HepG2 (cell line): Measurements from ENCODE around the gene PPP2R5C. TPM values are rescaled to one million over a fixed set of nuclear protein-coding genes. Genes with fewer than 3 reads are reported as not detected.

Source experiments
- ATF7-NPFF ChIP-seq: sonication (generic); formaldehyde crosslinking; IDR thresholded peaks from 2 replicates; pipeline ENCODE4 v1.8.1; 2023; ENCODE audit warnings: mild to moderate bottlenecking, low read depth, missing genetic modification reagents, moderate library complexity
- EED ChIP-seq: sonication (generic); formaldehyde crosslinking; IDR thresholded peaks from 2 replicates; pipeline ENCODE4 v1.5.0; 2020; ENCODE audit warnings: mild to moderate bottlenecking, missing genetic modification reagents
- HNRNPUL1 ChIP-seq: fragments of 200-400 bp; formaldehyde crosslinking; IDR thresholded peaks from 2 replicates; pipeline ENCODE4 v1.6.1; 2017; ENCODE audit warnings: low read depth, mild to moderate bottlenecking, low read length, moderate library complexity
- JDP2 ChIP-seq: sonication (generic); formaldehyde crosslinking; IDR thresholded peaks from 2 replicates; pipeline ENCODE4 v1.8.1; 2022; ENCODE audit warnings: missing genetic modification reagents, borderline replicate concordance
- JUND ChIP-seq: sonication (generic); formaldehyde crosslinking; IDR thresholded peaks from 2 replicates; pipeline ENCODE4 v1.8.0; 2022; ENCODE audit warnings: mild to moderate bottlenecking, missing genetic modification reagents
- KLF13 ChIP-seq: sonication (generic); formaldehyde crosslinking; IDR thresholded peaks from 2 replicates; pipeline ENCODE4 v1.4.0; 2020; ENCODE audit warnings: mild to moderate bottlenecking, missing genetic modification reagents
- MAZ ChIP-seq, 2 experiments: sonication (generic) in 1 of 2; formaldehyde crosslinking in 1 of 2; IDR thresholded peaks; 2 replicates each; pipeline versions ENCODE4 v1.5.0 to v1.6.1; 2012 to 2020; ENCODE audit warnings: low read depth in 2 of 2, mild to moderate bottlenecking in 2 of 2, borderline replicate concordance in 1 of 2, improper control_type of control experiment in 1 of 2, low read length in 1 of 2, missing genetic modification reagents in 1 of 2, moderate library complexity in 1 of 2
- MBNL3 ChIP-seq: fragments of 250-450 bp; sonication (Bioruptor Pico); conservative IDR thresholded peaks from 2 replicates; pipeline ENCODE4 v1.8.0; 2022; ENCODE audit warnings: mild to moderate bottlenecking, inconsistent platforms
- TEAD2 ChIP-seq: sonication (generic); formaldehyde crosslinking; IDR thresholded peaks from 2 replicates; pipeline ENCODE4 v1.9.0; 2021; ENCODE audit warnings: missing genetic modification reagents
- TOPORS ChIP-seq: sonication (generic); formaldehyde crosslinking; IDR thresholded peaks from 2 replicates; pipeline ENCODE4 v1.8.0; 2023; ENCODE audit warnings: mild to moderate bottlenecking, missing genetic modification reagents
- YEATS2 ChIP-seq: sonication (generic); formaldehyde crosslinking; IDR thresholded peaks from 2 replicates; pipeline ENCODE4 v1.4.0; 2020; ENCODE audit warnings: missing genetic modification reagents, borderline replicate concordance
- ZFP37 ChIP-seq: sonication (generic); formaldehyde crosslinking; IDR thresholded peaks from 2 replicates; pipeline ENCODE4 v1.4.0; 2020; ENCODE audit warnings: missing genetic modification reagents, borderline replicate concordance
- ZFP90 ChIP-seq: sonication (generic); formaldehyde crosslinking; IDR thresholded peaks from 2 replicates; pipeline ENCODE4 v1.8.0; 2022; ENCODE audit warnings: missing genetic modification reagents, mild to moderate bottlenecking, inconsistent platforms, borderline replicate concordance
- ZNF446 ChIP-seq: sonication (generic); formaldehyde crosslinking; IDR thresholded peaks from 2 replicates; pipeline ENCODE4 v1.5.0; 2020; ENCODE audit warnings: mild to moderate bottlenecking, missing genetic modification reagents
- ZNF496 ChIP-seq: sonication (generic); formaldehyde crosslinking; IDR thresholded peaks from 2 replicates; pipeline ENCODE4 v1.8.1; 2023; ENCODE audit warnings: mild to moderate bottlenecking, moderate library complexity, missing genetic modification reagents; ENCODE audit not compliant: insufficient replicate concordance
- ZNF766 ChIP-seq: sonication (generic); formaldehyde crosslinking; IDR thresholded peaks from 2 replicates; pipeline ENCODE4 v1.5.0; 2020; ENCODE audit warnings: missing genetic modification reagents, borderline replicate concordance
- ZNF790 ChIP-seq: sonication (generic); formaldehyde crosslinking; IDR thresholded peaks from 2 replicates; pipeline ENCODE4 v1.8.0; 2022; ENCODE audit warnings: missing genetic modification reagents, mild to moderate bottlenecking, borderline replicate concordance
- ZSCAN25 ChIP-seq: sonication (generic); formaldehyde crosslinking; IDR thresholded peaks from 2 replicates; pipeline ENCODE4 v1.8.0; 2022; ENCODE audit warnings: mild to moderate bottlenecking, missing genetic modification reagents
- polyA plus RNA-seq, 8 experiments: library from polyadenylated mRNA; depleted of rRNA in 3 of 8; stranded (reverse) in 7 of 8; unstranded in 1 of 8; fragments of >200 nt; fragmentation: Illumina TruSeq in 4 of 8; extraction: Trizol in 4 of 8; gene quantifications; 2 replicates each; pipeline versions ENCODE4 v1.2.1 to v1.2.3, GENCODE V29; 2011 to 2016; ENCODE audit warnings: low read depth in 4 of 8, missing spikeins in 1 of 8, mixed read lengths in 1 of 8; ENCODE audit not compliant: insufficient read depth in 1 of 8
- total RNA-seq, 5 experiments: library from RNA; depleted of rRNA; stranded (reverse); fragments of >200 nt; fragmentation: Illumina TruSeq; extraction: Trizol; gene quantifications; 2 replicates each; pipeline ENCODE4 v1.2.3, GENCODE V29; 2016; ENCODE audit warnings: low read depth in 1 of 5
- TF ChIP-seq, protein P1 (sequence below): sonication (generic); formaldehyde crosslinking; IDR thresholded peaks from 2 replicates; pipeline ENCODE4 v1.8.1; 2023; ENCODE audit warnings: mild to moderate bottlenecking, inconsistent platforms, moderate library complexity, missing genetic modification reagents, borderline replicate concordance
- TF ChIP-seq, protein P2 (sequence below): IDR thresholded peaks from 2 replicates; pipeline ENCODE4 v1.6.1; 2018; ENCODE audit warnings: missing genetic modification reagents
- TF ChIP-seq, protein P3 (sequence below): IDR thresholded peaks from 2 replicates; pipeline ENCODE4 v1.6.1; 2016; ENCODE audit warnings: mild to moderate bottlenecking
- TF ChIP-seq, protein P4 (sequence below): sonication (generic); formaldehyde crosslinking; IDR thresholded peaks from 2 replicates; pipeline ENCODE4 v1.5.0; 2020; ENCODE audit warnings: mild to moderate bottlenecking, missing genetic modification reagents

The PPP2R5C gene
- total and polyA plus RNA-seq, 2 of the 13 experiments (the other 11 are each of a cell fraction or from before 2014, with no cell fraction given), result 74.3 to 78.5 TPM

DNA sequence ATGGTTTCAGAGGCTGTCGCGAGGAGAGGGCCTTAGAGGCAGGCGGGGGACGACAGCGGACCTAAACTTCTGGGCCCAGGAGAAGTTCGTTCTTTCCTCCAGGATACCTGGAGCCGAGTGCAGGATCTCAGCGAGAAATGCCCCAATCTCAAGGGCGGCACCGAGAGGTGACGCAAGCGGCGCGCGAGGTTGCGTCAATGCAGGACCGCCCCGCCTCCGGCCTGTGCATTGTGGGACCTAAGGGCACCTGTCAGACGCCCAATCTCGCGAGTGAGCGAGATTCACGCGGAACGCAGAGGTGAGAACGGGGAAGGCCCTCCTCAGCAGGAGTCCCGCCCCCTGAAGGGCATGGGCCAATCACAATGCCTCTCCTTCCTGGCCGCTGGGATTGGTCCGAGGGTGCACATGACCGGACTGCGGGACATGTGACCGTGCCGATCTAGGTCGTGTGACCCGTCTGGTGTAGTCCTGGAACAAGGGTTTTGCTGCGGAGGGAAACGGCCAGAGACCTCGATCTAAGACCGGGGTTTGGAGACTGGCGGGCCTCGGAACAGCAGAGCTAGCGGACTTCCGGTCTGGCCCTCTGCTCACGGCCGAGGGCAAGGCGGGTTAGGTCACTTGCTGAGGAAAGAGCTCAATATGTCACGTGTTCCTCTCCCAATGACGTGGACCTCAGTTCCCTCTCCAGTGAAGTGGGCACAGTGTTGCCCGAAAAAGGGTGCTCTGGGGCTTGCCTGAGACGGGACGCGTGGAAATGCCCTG is 186.6 kb downstream of the PPP2R5C start (continued):
- TF ChIP-seq, protein P1, sequence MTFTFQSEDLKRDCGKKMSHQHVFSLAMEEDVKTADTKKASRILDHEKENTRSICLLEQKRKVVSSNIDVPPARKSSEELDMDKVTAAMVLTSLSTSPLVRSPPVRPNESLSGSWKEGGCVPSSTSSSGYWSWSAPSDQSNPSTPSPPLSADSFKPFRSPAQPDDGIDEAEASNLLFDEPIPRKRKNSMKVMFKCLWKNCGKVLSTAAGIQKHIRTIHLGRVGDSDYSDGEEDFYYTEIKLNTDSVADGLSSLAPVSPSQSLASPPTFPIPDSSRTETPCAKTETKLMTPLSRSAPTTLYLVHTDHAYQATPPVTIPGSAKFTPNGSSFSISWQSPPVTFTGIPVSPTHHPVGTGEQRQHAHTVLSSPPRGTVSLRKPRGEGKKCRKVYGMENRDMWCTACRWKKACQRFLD (CRISPR knock-in tag), result peak; percentile 91; the same call in 1 of the 2 replicates
- no peak for TF ChIP-seq EED (CRISPR knock-in tag)
- TF ChIP-seq, protein P2, sequence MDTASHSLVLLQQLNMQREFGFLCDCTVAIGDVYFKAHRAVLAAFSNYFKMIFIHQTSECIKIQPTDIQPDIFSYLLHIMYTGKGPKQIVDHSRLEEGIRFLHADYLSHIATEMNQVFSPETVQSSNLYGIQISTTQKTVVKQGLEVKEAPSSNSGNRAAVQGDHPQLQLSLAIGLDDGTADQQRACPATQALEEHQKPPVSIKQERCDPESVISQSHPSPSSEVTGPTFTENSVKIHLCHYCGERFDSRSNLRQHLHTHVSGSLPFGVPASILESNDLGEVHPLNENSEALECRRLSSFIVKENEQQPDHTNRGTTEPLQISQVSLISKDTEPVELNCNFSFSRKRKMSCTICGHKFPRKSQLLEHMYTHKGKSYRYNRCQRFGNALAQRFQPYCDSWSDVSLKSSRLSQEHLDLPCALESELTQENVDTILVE (CRISPR knock-in tag), result peak; percentile 95
- TF ChIP-seq ZSCAN25 (CRISPR knock-in tag), result peak; percentile 46
- TF ChIP-seq ZNF790 (CRISPR knock-in tag), result 0 out of 2 replicates have a peak, but pooled peaks have one; percentile 38
- TF ChIP-seq, protein P3, sequence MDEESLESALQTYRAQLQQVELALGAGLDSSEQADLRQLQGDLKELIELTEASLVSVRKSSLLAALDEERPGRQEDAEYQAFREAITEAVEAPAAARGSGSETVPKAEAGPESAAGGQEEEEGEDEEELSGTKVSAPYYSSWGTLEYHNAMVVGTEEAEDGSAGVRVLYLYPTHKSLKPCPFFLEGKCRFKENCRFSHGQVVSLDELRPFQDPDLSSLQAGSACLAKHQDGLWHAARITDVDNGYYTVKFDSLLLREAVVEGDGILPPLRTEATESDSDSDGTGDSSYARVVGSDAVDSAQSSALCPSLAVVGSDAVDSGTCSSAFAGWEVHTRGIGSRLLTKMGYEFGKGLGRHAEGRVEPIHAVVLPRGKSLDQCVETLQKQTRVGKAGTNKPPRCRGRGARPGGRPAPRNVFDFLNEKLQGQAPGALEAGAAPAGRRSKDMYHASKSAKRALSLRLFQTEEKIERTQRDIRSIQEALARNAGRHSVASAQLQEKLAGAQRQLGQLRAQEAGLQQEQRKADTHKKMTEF (CRISPR knock-in tag), result peak; percentile 80
- TF ChIP-seq TOPORS (CRISPR knock-in tag), result no peak
- peak; percentile 99 for TF ChIP-seq YEATS2 (CRISPR knock-in tag)
- no peak for TF ChIP-seq MBNL3 (CRISPR knock-in tag)
- TF ChIP-seq KLF13, result no peak
- 0 out of 2 replicates have a peak, but pooled peaks have one; percentile 45 for TF ChIP-seq ZNF446 (CRISPR knock-in tag)
- no peak for TF ChIP-seq JDP2
- no peak for TF ChIP-seq MAZ (IDR thresholded peaks at IDR 0.05; ENCODE audit: borderline replicate concordance, low read depth, low read length)
- peak; percentile 66 for TF ChIP-seq MAZ (CRISPR knock-in tag; IDR thresholded peaks at IDR 0.05; ENCODE audit: low read depth)
- no peak for TF ChIP-seq ZNF496 (CRISPR knock-in tag)
- TF ChIP-seq ZFP90 (CRISPR knock-in tag), result no peak
- TF ChIP-seq TEAD2 (CRISPR knock-in tag), result 0 out of 2 replicates have a peak, but pooled peaks have one; percentile 72
- TF ChIP-seq JUND, result peak; percentile 63; the same call in 1 of the 2 replicates
- TF ChIP-seq HNRNPUL1, result no peak
- TF ChIP-seq, protein P4, sequence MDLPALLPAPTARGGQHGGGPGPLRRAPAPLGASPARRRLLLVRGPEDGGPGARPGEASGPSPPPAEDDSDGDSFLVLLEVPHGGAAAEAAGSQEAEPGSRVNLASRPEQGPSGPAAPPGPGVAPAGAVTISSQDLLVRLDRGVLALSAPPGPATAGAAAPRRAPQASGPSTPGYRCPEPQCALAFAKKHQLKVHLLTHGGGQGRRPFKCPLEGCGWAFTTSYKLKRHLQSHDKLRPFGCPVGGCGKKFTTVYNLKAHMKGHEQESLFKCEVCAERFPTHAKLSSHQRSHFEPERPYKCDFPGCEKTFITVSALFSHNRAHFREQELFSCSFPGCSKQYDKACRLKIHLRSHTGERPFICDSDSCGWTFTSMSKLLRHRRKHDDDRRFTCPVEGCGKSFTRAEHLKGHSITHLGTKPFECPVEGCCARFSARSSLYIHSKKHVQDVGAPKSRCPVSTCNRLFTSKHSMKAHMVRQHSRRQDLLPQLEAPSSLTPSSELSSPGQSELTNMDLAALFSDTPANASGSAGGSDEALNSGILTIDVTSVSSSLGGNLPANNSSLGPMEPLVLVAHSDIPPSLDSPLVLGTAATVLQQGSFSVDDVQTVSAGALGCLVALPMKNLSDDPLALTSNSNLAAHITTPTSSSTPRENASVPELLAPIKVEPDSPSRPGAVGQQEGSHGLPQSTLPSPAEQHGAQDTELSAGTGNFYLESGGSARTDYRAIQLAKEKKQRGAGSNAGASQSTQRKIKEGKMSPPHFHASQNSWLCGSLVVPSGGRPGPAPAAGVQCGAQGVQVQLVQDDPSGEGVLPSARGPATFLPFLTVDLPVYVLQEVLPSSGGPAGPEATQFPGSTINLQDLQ (CRISPR knock-in tag), result 0 out of 2 replicates have a peak, but pooled peaks have one; percentile 66
- TF ChIP-seq ZNF766, result no peak
- peak; percentile 7; the same call in 1 of the 2 replicates for TF ChIP-seq ZFP37 (CRISPR knock-in tag)
- TF ChIP-seq ATF7-NPFF (CRISPR knock-in tag), result no peak; the same call in 1 of the 2 replicates
